Lower lobe of right lung (tissue), 2 donors: ENCODE measurements around the gene ADGRL4. TPM values are rescaled to one million over a fixed set of nuclear protein-coding genes. Genes with fewer than 3 reads are reported as not detected.
A peak's percentile ranks its signal among the peaks of the same experiment; 100 is the strongest.

Experiments
- ATAC-seq, 2 donors: fragments of 200-7000 bp; cut with Tn5 transposase; one replicate each; pipeline ENCODE4 v1.9.1; 2020 to 2022; ENCODE audit warnings: mild to moderate bottlenecking in 2 of 2, moderate library complexity in 2 of 2
- DNase-seq: peaks from one replicate; pipeline ENCODE4 v3.0.0-alpha.2; 2020
- H3K27ac ChIP-seq: fragments of 200-600 bp; one replicate; pipeline ENCODE4 v1.8.0; 2022
- H3K27me3 ChIP-seq: fragments of 200-600 bp; one replicate; pipeline ENCODE4 v1.8.0; 2022; ENCODE audit warnings: low read depth
- H3K36me3 ChIP-seq: fragments of 200-600 bp; one replicate; pipeline ENCODE4 v1.8.0; 2022; ENCODE audit warnings: mild to moderate bottlenecking
- H3K4me1 ChIP-seq: fragments of 200-600 bp; one replicate; pipeline ENCODE4 v1.8.0; 2022
- H3K4me3 ChIP-seq: fragments of 200-600 bp; one replicate; pipeline ENCODE4 v1.8.0; 2022; ENCODE audit warnings: mild to moderate bottlenecking
- H3K9me3 ChIP-seq: fragments of 200-600 bp; one replicate; pipeline ENCODE4 v1.8.0; 2022
- intact Hi-C: fragments of 100-400 bp; cut with DNase I; formaldehyde crosslinking; loops from one replicate; pipeline ENCODE4 v1.11.0; 2022
- total RNA-seq: library from RNA; stranded (reverse); fragmentation: NEBNext Ultra II Directional; extraction: Animal tissue kit (Norgen Biotek cat#: 25700); gene quantifications from one replicate; pipeline ENCODE4 v1.2.1, GENCODE V29; 2021
- TF ChIP-seq, protein P1 (sequence below): fragments of 200-600 bp; IDR thresholded peaks from one replicate; pipeline ENCODE4 v1.8.0; 2022; ENCODE audit warnings: antibody characterized with exemption, mild to moderate bottlenecking
- donor health status: DM: no; HTN: yes; CAD: no; lungs with severe emphysema.

The ADGRL4 gene
- total RNA-seq, 1 donor from 2014 or later: 18.8 TPM

DNA sequence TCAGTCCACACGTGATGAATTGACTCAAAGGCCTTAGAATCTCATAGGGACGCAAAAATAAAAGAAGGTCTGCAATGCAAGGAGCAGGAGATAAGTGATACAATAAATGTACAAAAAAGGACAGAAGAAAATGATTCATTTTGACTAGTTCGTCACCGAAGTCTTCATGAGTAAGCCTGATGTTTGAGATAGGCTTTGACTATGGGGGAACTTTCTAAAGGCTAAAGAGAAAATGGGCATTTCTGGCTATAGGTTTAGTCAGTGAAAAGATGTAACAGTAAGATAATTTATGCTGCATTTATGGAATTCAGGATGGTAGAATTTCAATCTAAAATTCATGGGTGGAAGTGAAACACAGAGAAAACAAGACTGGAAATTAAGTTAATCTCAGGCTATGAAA, 163.0 kb downstream of the ADGRL4 start:
- Histone ChIP-seq H3K4me3 (no peak overlapping the region), H3K27me3 (no peaks in the 10 kb centered on the region)
- intact Hi-C loops: no loop called here

DNA sequence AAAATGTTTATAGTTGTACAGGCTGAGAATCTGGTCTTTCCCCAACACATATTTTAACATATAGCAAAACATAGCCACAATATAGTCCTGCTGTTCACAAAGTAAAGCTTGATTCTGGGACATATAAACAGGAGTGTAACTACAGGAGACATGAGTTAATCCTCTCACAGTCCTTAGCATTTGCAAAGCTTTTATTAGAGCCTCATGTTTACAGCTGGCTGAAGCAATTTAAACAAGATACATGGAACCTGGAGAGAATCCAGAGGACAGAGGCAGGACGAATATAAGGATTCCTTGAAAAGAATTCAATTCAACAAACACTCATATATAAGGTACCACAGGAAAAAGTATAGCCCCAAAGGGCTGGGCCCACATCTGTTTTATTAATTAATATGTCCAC, 163.4 kb downstream of the ADGRL4 start:
- TF ChIP-seq, protein P1, sequence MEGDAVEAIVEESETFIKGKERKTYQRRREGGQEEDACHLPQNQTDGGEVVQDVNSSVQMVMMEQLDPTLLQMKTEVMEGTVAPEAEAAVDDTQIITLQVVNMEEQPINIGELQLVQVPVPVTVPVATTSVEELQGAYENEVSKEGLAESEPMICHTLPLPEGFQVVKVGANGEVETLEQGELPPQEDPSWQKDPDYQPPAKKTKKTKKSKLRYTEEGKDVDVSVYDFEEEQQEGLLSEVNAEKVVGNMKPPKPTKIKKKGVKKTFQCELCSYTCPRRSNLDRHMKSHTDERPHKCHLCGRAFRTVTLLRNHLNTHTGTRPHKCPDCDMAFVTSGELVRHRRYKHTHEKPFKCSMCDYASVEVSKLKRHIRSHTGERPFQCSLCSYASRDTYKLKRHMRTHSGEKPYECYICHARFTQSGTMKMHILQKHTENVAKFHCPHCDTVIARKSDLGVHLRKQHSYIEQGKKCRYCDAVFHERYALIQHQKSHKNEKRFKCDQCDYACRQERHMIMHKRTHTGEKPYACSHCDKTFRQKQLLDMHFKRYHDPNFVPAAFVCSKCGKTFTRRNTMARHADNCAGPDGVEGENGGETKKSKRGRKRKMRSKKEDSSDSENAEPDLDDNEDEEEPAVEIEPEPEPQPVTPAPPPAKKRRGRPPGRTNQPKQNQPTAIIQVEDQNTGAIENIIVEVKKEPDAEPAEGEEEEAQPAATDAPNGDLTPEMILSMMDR: no peak
- Histone ChIP-seq H3K36me3 (no peaks in the 10 kb centered on the region), H3K9me3 (no peaks in the 10 kb centered on the region), H3K27ac (no peak overlapping the region), H3K4me1 (peaks cover 10% of the 10 kb centered on the region), H3K27me3 (no peaks in the 10 kb centered on the region), H3K4me3 (no peak overlapping the region)
- DNase-seq (no peak), ATAC-seq (no peak)
- intact Hi-C loops: no loop called here

More for the DNA sequence above, 163.0 kb downstream of the ADGRL4 start:
- H3K36me3 ChIP-seq: no peaks in the 10 kb centered on the region
- no peak overlapping the region for H3K27ac ChIP-seq
- no peak for DNase-seq
- peaks cover 10% of the 10 kb centered on the region for H3K4me1 ChIP-seq
- no peaks in the 10 kb centered on the region for H3K9me3 ChIP-seq
- ATAC-seq: no peak
- TF ChIP-seq, protein P1: no peak

DNA sequence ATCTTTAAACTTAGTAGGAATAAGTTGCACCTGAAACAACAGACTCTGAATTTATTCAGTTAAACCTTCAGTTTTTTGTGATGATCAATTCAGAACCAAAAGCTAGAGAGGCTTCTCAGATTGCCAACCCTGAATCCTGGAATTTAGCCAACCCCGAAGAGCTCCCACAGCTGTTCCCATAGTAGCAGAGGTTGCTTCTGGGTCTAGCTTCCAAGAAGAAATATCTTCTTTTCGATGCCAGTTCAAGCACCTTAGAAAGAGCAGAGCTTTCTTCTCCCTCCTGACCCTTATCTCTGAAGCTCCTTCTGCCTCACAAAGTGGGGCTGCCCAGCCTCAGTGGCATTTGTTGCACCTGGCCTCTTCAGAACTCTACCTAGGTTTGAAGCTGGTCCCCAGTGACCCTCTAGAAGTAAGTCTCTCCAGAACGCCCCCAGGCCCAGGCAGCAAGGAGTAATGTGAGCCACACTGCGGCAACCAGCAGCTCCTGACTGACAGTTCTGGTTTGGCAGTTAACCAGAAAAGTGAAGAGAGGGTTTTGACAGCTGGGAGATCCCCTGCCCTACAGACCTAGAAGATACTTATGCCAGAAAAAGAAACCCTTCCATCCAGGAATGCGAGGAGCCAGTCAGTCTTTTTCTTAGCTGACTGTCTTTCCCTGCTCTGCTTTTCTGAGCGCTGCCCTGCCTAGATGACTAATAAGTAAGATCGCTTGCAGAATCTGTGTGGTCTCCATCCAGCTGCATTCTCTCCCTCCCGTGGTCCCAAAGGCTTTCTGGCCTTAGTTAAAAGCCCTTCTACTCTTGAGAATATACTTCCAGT, 165.9 kb downstream of the ADGRL4 start:
- Histone ChIP-seq H3K9me3 (no peaks in the 10 kb centered on the region), H3K27me3 (no peaks in the 10 kb centered on the region), H3K36me3 (no peaks in the 10 kb centered on the region), H3K4me3 (no peak overlapping the region), H3K27ac (no peak overlapping the region), H3K4me1 (peaks cover 10% of the 10 kb centered on the region)
- intact Hi-C loops: no loop called here
- TF ChIP-seq, protein P1: no peak
- peak in 1 of 2 donors; percentile 11 for ATAC-seq
- DNase-seq: no peak
